ENCODE results near the gene PRKCE.

- TF ChIP-seq POLR2A (IDR thresholded peaks at IDR 0.05; ENCODE audit: low read depth, low read length) (no peak), TAF1 (IDR thresholded peaks at IDR 0.05; ENCODE audit: borderline replicate concordance, low read depth, low read length) (no peak), POLR2AphosphoS5 (IDR thresholded peaks at IDR 0.05; ENCODE audit: low read depth, low read length) (no peak)
These were observed 272.2 kb downstream of the PRKCE start for GRCh38 chr2:45923701-45924100.
